IMR-90 (cell line): ENCODE data around the gene FAM174B. TPM values are rescaled to one million over a fixed set of nuclear protein-coding genes. Genes with fewer than 3 reads are reported as not detected.

ENCODE experiments used
- ATAC-seq: fragments of 200-7000 bp; cut with Tn5 transposase; 2 replicates; pipeline ENCODE4 v1.9.1; 2020; ENCODE audit warnings: low read depth, mild to moderate bottlenecking, moderate library complexity
- BruUV-seq: library from RNA; stranded (reverse); fragments of 400-500 nt; replicated peaks from 2 replicates; lab custom pipeline; 2021; lab: Mats Ljungman, UMichigan
- CTCF ChIA-PET: fragments of 300-600 bp; formaldehyde crosslinking; extraction: SDS; loops from one replicate; lab custom pipeline; 2021; ENCODE audit warnings: antibody characterized with exemption; lab: Yijun Ruan, JAX
- POLR2A ChIA-PET: fragments of 300-600 bp; sonication (Branson Sonifier 250); formaldehyde crosslinking; loops from one replicate; lab custom pipeline; 2022; ENCODE audit warnings: antibody characterized with exemption; ENCODE audit not compliant: unreplicated experiment; lab: Charles Lee
- DNase-seq: peaks from one replicate; pipeline ENCODE4 v3.0.0; 2013
- H2AFZ ChIP-seq: replicated peaks from 2 replicates; pipeline ENCODE3; 2013; ENCODE audit warnings: low read length, mild to moderate bottlenecking; ENCODE audit not compliant: poor library complexity
- H2AK5ac ChIP-seq: 2 replicates; pipeline ENCODE4 v1.6.1; 2013; ENCODE audit warnings: low read depth, low read length, inconsistent platforms
- H2AK9ac ChIP-seq: replicated peaks from 2 replicates; pipeline ENCODE3; 2013; ENCODE audit warnings: mild to moderate bottlenecking, low read depth, low read length, moderate library complexity; ENCODE audit not compliant: poor library complexity
- H2BK120ac ChIP-seq: 2 replicates; pipeline ENCODE4 v1.6.1; 2013; ENCODE audit warnings: low read depth, low read length, inconsistent platforms
- H2BK15ac ChIP-seq: 3 replicates; pipeline ENCODE4 v1.6.1; 2013; ENCODE audit warnings: low read depth, low read length, inconsistent platforms
- H2BK20ac ChIP-seq: 2 replicates; pipeline ENCODE4 v1.6.1; 2013; ENCODE audit warnings: low read depth, mild to moderate bottlenecking, inconsistent platforms, low read length, moderate library complexity
- H2BK5ac ChIP-seq: 2 replicates; pipeline ENCODE4 v1.6.1; 2013; ENCODE audit warnings: mild to moderate bottlenecking, low read depth, low read length, inconsistent platforms; ENCODE audit not compliant: poor library complexity, severe bottlenecking
- H3K14ac ChIP-seq: replicated peaks from 2 replicates; pipeline ENCODE4 v1.6.1; 2013; ENCODE audit warnings: low read depth, low read length, inconsistent platforms
- H3K18ac ChIP-seq: 2 replicates; pipeline ENCODE4 v1.6.1; 2013; ENCODE audit warnings: low read depth, low read length, control low read depth
- H3K23ac ChIP-seq: 2 replicates; pipeline ENCODE4 v1.6.1; 2013; ENCODE audit warnings: low read depth, low read length, inconsistent platforms
- H3K27ac ChIP-seq: 2 replicates; pipeline ENCODE4 v1.5.1; 2013; ENCODE audit warnings: mild to moderate bottlenecking, control low read depth, low read length; ENCODE audit not compliant: insufficient read depth
- H3K27me3 ChIP-seq: 2 replicates; pipeline ENCODE4 v1.6.1; 2013; ENCODE audit warnings: low read length; ENCODE audit not compliant: control insufficient read depth, insufficient read depth
- H3K36me3 ChIP-seq: 2 replicates; pipeline ENCODE4 v1.6.1; 2013; ENCODE audit warnings: low read length, mixed read lengths; ENCODE audit not compliant: control insufficient read depth, insufficient read depth
- H3K4ac ChIP-seq: 2 replicates; pipeline ENCODE4 v1.6.1; 2013; ENCODE audit warnings: low read depth, low read length, inconsistent platforms
- H3K4me1 ChIP-seq: 2 replicates; pipeline ENCODE4 v1.6.1; 2013; ENCODE audit warnings: low read length, mixed read lengths; ENCODE audit not compliant: control insufficient read depth, insufficient read depth
- H3K4me2 ChIP-seq: 2 replicates; pipeline ENCODE4 v1.6.1; 2013; ENCODE audit warnings: low read depth, mild to moderate bottlenecking, control low read depth, low read length, moderate library complexity
- H3K4me3 ChIP-seq: 2 replicates; pipeline ENCODE4 v1.5.1; 2013; ENCODE audit warnings: low read depth, mild to moderate bottlenecking, control low read depth, low read length, moderate library complexity; ENCODE audit not compliant: insufficient read depth
- H3K56ac ChIP-seq: 2 replicates; pipeline ENCODE4 v1.6.1; 2013; ENCODE audit warnings: low read length, inconsistent platforms; ENCODE audit not compliant: insufficient read depth; ENCODE audit errors: extremely low read depth
- H3K79me1 ChIP-seq, 2 experiments: 2 replicates each; pipeline ENCODE4 v1.6.1; 2013; ENCODE audit warnings: low read length in 2 of 2, inconsistent platforms in 1 of 2, low read depth in 1 of 2
- H3K9ac ChIP-seq: 2 replicates; pipeline ENCODE4 v1.6.1; 2013; ENCODE audit warnings: low read depth, low read length, control low read depth
- H3K9me1 ChIP-seq: 2 replicates; pipeline ENCODE4 v1.6.1; 2013; ENCODE audit warnings: low read length, inconsistent platforms; ENCODE audit not compliant: insufficient read depth
- H3K9me3 ChIP-seq: 2 replicates; pipeline ENCODE4 v1.6.1; 2013; ENCODE audit warnings: low read length; ENCODE audit not compliant: control insufficient read depth, insufficient read depth
- H4K20me1 ChIP-seq: 2 replicates; pipeline ENCODE4 v1.6.1; 2013; ENCODE audit warnings: low read length, inconsistent platforms; ENCODE audit not compliant: insufficient read depth
- H4K5ac ChIP-seq: 2 replicates; pipeline ENCODE4 v1.6.1; 2013; ENCODE audit warnings: mild to moderate bottlenecking, low read depth, low read length, control low read depth
- H4K8ac ChIP-seq, 2 experiments: 2 replicates each; pipeline ENCODE4 v1.6.1; 2013; ENCODE audit warnings: low read depth in 2 of 2, low read length in 2 of 2, control low read depth in 1 of 2, inconsistent platforms in 1 of 2
- H4K91ac ChIP-seq: 2 replicates; pipeline ENCODE4 v1.6.1; 2013; ENCODE audit warnings: low read depth, low read length, inconsistent platforms; ENCODE audit not compliant: insufficient read depth
- CHD1 ChIP-seq: IDR thresholded peaks from 2 replicates; pipeline ENCODE4 v1.6.1; 2012; ENCODE audit warnings: low read depth, low read length, improper control_type of control experiment
- ELK1 ChIP-seq: fragments of 150-350 bp; IDR thresholded peaks from 2 replicates; pipeline ENCODE4 v1.6.1; 2016; ENCODE audit warnings: low read depth, mild to moderate bottlenecking, low read length, moderate library complexity, borderline replicate concordance
- FOS ChIP-seq: fragments of 150-350 bp; IDR thresholded peaks from 2 replicates; pipeline ENCODE4 v1.6.1; 2016; ENCODE audit warnings: low read depth, low read length
- MAFK ChIP-seq: IDR thresholded peaks from 2 replicates; pipeline ENCODE4 v1.6.1; 2012; ENCODE audit warnings: low read depth, low read length, improper control_type of control experiment
- MAZ ChIP-seq: IDR thresholded peaks from 2 replicates; pipeline ENCODE4 v1.6.1; 2012; ENCODE audit warnings: low read depth, mild to moderate bottlenecking, low read length, improper control_type of control experiment, moderate library complexity, borderline replicate concordance
- RAD21 ChIP-seq: IDR thresholded peaks from 2 replicates; pipeline ENCODE4 v1.6.1; 2012; ENCODE audit warnings: low read length, improper control_type of control experiment
- RCOR1 ChIP-seq: IDR thresholded peaks from 2 replicates; pipeline ENCODE4 v1.6.1; 2012; ENCODE audit warnings: mild to moderate bottlenecking, low read length, improper control_type of control experiment; ENCODE audit not compliant: insufficient replicate concordance
- RFX5 ChIP-seq: IDR thresholded peaks from 2 replicates; pipeline ENCODE4 v1.8.0; 2012; ENCODE audit warnings: low read depth, mild to moderate bottlenecking, low read length, moderate library complexity
- USF2 ChIP-seq: fragments of 150-350 bp; IDR thresholded peaks from 2 replicates; pipeline ENCODE4 v1.6.1; 2017; ENCODE audit warnings: mild to moderate bottlenecking, antibody characterized with exemption, low read length, low read depth
- WGBS, 2 experiments: methylation state at CpG; one replicate each; pipeline versions ENCODE4 v1.1.5 to v1.1.7; 2013; ENCODE audit warnings: missing lambda C conversion rate in 2 of 2; ENCODE audit not compliant: insufficient read length in 1 of 2; ENCODE audit errors: extremely low coverage in 2 of 2; 5-methylcytosine and 5-hydroxymethylcytosine counted together
- dilution Hi-C: fragments of 300-500 bp; cut with HindIII; formaldehyde crosslinking; loops from one replicate; pipeline ENCODE4 v1.14.3; 2018; ENCODE audit warnings: low sequenced_read_pairs; ENCODE audit not compliant: unreplicated experiment
- in situ Hi-C: fragments of 300-500 bp; cut with MboI; formaldehyde crosslinking; loops from 3 replicates; pipeline ENCODE4 v1.14.3; 2019; ENCODE audit warnings: low sequenced_read_pairs, inconsistent platforms, mixed read lengths
- intact Hi-C: fragments of 100-400 bp; cut with micrococcal nuclease; formaldehyde crosslinking; loops from 2 replicates; pipeline ENCODE4 v1.10.0; 2022
- polyA plus RNA-seq, 3 experiments: library from polyadenylated mRNA; depleted of rRNA; stranded (reverse); fragments of >200 nt; gene quantifications; 2 replicates each; pipeline ENCODE4 v1.2.3, GENCODE V29; 2012; ENCODE audit warnings: low replicate concordance in 1 of 3
- total RNA-seq: library from RNA; depleted of rRNA; stranded (reverse); fragments of >200 nt; gene quantifications from 2 replicates; pipeline ENCODE4 v1.2.3, GENCODE V29; 2012

Gene FAM174B
- total and polyA plus RNA-seq, 2 of the 4 experiments (the other 2 are of a cell fraction) = 0.18 to 0.56 TPM

GRCh38 chr15:92650966-92651365, 4.6 kb downstream of the FAM174B start:
- no peak overlapping the region for H3K27ac ChIP-seq
- ChIA-PET POLR2A (no interaction called here), CTCF (no interaction called here)
- ATAC-seq (no peak), DNase-seq (no peak)
- TF ChIP-seq MAZ (no peak), USF2 (no peak), RCOR1 (no peak), CHD1 (no peak), RFX5 (no peak), MAFK (no peak), FOS (no peak), ELK1 (no peak), RAD21 (no peak)
- intact Hi-C loops (no loop called here), dilution Hi-C loops (no loop called here), in situ Hi-C loops (no loop called here)
- peaks cover 18% of the 10 kb centered on the region for H3K27me3 ChIP-seq
- H4K8ac ChIP-seq = no peak overlapping the region
- no peak overlapping the region for H2AK9ac ChIP-seq
- no peak overlapping the region for H3K9ac ChIP-seq
- no peak overlapping the region for H3K4me3 ChIP-seq
- H3K9me3 ChIP-seq = no peaks in the 10 kb centered on the region
- H2AFZ ChIP-seq = no peak overlapping the region
- H3K79me1 ChIP-seq = no peaks in the 10 kb centered on the region
- no peak overlapping the region for H3K4ac ChIP-seq
- no peak overlapping the region for H2BK15ac ChIP-seq
- no peak overlapping the region for H3K18ac ChIP-seq
- no peak overlapping the region for H4K91ac ChIP-seq
- H3K36me3 ChIP-seq = no peaks in the 10 kb centered on the region
- no peak overlapping the region for H3K4me2 ChIP-seq
- no peaks in the 10 kb centered on the region for H4K20me1 ChIP-seq
- H3K23ac ChIP-seq = no peak overlapping the region
- no peak overlapping the region for H3K56ac ChIP-seq
- no peak overlapping the region for H4K5ac ChIP-seq
- no CpG with 5 or more reads among the region's 2 CpGs for WGBS, 2 experiments
- no peak overlapping the region for H2BK120ac ChIP-seq
- no peak overlapping the region for H3K14ac ChIP-seq
- BruUV-seq = no TSS peak
- H3K4me1 ChIP-seq = no peaks in the 10 kb centered on the region
- H2BK5ac ChIP-seq = no peak overlapping the region
- H3K9me1 ChIP-seq = no peaks in the 10 kb centered on the region
- H2BK20ac ChIP-seq = no peak overlapping the region
- H2AK5ac ChIP-seq = no peak overlapping the region
